GM18868 (cell line): ENCODE results near the gene MPHOSPH8.

Source experiments
- ATAC-seq: cut with Tn5 transposase; IDR thresholded peaks from one replicate; pipeline ENCODE4 v1.9.1; 2021; ENCODE audit warnings: mild to moderate bottlenecking, moderate library complexity; ENCODE audit not compliant: unreplicated experiment

Gene MPHOSPH8

GRCh38 chr13:19633479-19634255, at the start of gene MPHOSPH8:
MPHOSPH8 (plus strand) TSS chr13:19633659; CDS start chr13:19633749, 90 bp downstream.
- ATAC-seq = peak; percentile 98

- peak; percentile 90 for ATAC-seq
These were observed 46.4 kb upstream of the MPHOSPH8 start for GRCh38 chr13:19586904-19587634.

GRCh38 chr13:19587635-19588300, 45.7 kb upstream of the MPHOSPH8 start:
- peak; percentile 65 for ATAC-seq

- no peak for ATAC-seq
These were observed 44.1 kb upstream of the MPHOSPH8 start for GRCh38 chr13:19589312-19589711.

GRCh38 chr13:19590423-19590822, 43.0 kb upstream of the MPHOSPH8 start:
- no peak for ATAC-seq

GRCh38 chr13:19591864-19592263, 41.6 kb upstream of the MPHOSPH8 start:
- peak; percentile 29 for ATAC-seq

- ATAC-seq = no peak
These were observed 40.7 kb upstream of the MPHOSPH8 start for GRCh38 chr13:19592657-19593180.

- no peak for ATAC-seq
These were observed 37.4 kb upstream of the MPHOSPH8 start for GRCh38 chr13:19596086-19596485.

GRCh38 chr13:19596960-19597361, 36.5 kb upstream of the MPHOSPH8 start:
- ATAC-seq = no peak

- ATAC-seq = no peak
These were observed 35.9 kb upstream of the MPHOSPH8 start for GRCh38 chr13:19597523-19597922.

GRCh38 chr13:19601749-19602725, 31.4 kb upstream of the MPHOSPH8 start:
- peak; percentile 78 for ATAC-seq

GRCh38 chr13:19604306-19604705, 29.2 kb upstream of the MPHOSPH8 start:
- no peak for ATAC-seq

GRCh38 chr13:19605161-19605955, 28.1 kb upstream of the MPHOSPH8 start:
- ATAC-seq = no peak

GRCh38 chr13:19606152-19606551, 27.3 kb upstream of the MPHOSPH8 start:
- no peak for ATAC-seq

- ATAC-seq = no peak
These were observed 26.7 kb upstream of the MPHOSPH8 start for GRCh38 chr13:19606737-19607136.

GRCh38 chr13:19607523-19608078, 25.9 kb upstream of the MPHOSPH8 start:
- ATAC-seq = no peak

GRCh38 chr13:19618977-19619376, 14.5 kb upstream of the MPHOSPH8 start:
- no peak for ATAC-seq

- no peak for ATAC-seq
These were observed 11.3 kb upstream of the MPHOSPH8 start for GRCh38 chr13:19622193-19622592.

- ATAC-seq = no peak
These were observed 9.2 kb upstream of the MPHOSPH8 start for GRCh38 chr13:19624265-19624664.
